Ishikawa (cell line): ENCODE data around the gene TAB3.

ENCODE experiments used
- CEBPB ChIP-seq: IDR thresholded peaks from 2 replicates; pipeline ENCODE4 v1.6.1; 2012
- EP300 ChIP-seq: IDR thresholded peaks from 2 replicates; pipeline ENCODE4 v1.6.1; 2012; ENCODE audit warnings: borderline replicate concordance
- RAD21 ChIP-seq: IDR thresholded peaks from 2 replicates; pipeline ENCODE4 v1.6.1; 2012; ENCODE audit warnings: low read depth
- TAF1 ChIP-seq: IDR thresholded peaks from 2 replicates; pipeline ENCODE4 v1.6.1; 2012; ENCODE audit warnings: low read depth, mild to moderate bottlenecking
- TCF12 ChIP-seq: IDR thresholded peaks from 2 replicates; pipeline ENCODE4 v1.6.1; 2012; ENCODE audit warnings: low read depth
- TF ChIP-seq, protein P1 (sequence below): IDR thresholded peaks from 2 replicates; pipeline ENCODE4 v1.6.1; 2012
- TF ChIP-seq, protein P2 (sequence below): IDR thresholded peaks from 2 replicates; pipeline ENCODE4 v1.6.1; 2012
- TF ChIP-seq, protein P3 (sequence below): IDR thresholded peaks from 2 replicates; pipeline ENCODE4 v1.6.1; 2012; ENCODE audit warnings: low read depth, mild to moderate bottlenecking

DNA sequence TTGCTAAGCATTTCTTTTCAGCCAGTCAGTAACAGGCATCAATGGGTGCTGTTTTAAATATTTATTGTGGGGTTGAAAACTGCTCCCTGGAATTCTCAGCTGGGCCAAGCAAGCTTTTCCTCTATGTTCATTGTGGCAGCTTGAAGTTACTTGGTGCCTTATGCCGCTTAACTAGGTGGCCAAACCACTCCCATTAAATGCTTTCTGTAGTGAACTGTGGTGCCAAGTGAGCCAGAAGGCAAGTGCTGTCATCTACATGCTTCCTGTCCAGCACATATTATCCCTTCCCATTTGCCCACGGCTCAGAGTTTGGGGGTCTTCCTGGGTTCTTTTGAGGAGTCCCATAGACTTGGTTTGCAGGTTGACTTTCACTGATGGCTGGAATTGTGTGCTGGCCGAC lies 64.8 kb downstream of the TAB3 start:
- TF ChIP-seq, protein P1, sequence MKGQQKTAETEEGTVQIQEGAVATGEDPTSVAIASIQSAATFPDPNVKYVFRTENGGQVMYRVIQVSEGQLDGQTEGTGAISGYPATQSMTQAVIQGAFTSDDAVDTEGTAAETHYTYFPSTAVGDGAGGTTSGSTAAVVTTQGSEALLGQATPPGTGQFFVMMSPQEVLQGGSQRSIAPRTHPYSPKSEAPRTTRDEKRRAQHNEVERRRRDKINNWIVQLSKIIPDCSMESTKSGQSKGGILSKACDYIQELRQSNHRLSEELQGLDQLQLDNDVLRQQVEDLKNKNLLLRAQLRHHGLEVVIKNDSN: no peak
- TF ChIP-seq RAD21 (no peak), CEBPB (no peak), EP300 (no peak), TAF1 (no peak), TCF12 (no peak)
- TF ChIP-seq, protein P2, sequence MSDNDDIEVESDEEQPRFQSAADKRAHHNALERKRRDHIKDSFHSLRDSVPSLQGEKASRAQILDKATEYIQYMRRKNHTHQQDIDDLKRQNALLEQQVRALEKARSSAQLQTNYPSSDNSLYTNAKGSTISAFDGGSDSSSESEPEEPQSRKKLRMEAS: no peak
- TF ChIP-seq, protein P3, sequence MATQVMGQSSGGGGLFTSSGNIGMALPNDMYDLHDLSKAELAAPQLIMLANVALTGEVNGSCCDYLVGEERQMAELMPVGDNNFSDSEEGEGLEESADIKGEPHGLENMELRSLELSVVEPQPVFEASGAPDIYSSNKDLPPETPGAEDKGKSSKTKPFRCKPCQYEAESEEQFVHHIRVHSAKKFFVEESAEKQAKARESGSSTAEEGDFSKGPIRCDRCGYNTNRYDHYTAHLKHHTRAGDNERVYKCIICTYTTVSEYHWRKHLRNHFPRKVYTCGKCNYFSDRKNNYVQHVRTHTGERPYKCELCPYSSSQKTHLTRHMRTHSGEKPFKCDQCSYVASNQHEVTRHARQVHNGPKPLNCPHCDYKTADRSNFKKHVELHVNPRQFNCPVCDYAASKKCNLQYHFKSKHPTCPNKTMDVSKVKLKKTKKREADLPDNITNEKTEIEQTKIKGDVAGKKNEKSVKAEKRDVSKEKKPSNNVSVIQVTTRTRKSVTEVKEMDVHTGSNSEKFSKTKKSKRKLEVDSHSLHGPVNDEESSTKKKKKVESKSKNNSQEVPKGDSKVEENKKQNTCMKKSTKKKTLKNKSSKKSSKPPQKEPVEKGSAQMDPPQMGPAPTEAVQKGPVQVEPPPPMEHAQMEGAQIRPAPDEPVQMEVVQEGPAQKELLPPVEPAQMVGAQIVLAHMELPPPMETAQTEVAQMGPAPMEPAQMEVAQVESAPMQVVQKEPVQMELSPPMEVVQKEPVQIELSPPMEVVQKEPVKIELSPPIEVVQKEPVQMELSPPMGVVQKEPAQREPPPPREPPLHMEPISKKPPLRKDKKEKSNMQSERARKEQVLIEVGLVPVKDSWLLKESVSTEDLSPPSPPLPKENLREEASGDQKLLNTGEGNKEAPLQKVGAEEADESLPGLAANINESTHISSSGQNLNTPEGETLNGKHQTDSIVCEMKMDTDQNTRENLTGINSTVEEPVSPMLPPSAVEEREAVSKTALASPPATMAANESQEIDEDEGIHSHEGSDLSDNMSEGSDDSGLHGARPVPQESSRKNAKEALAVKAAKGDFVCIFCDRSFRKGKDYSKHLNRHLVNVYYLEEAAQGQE: no peak
